Natural killer cell (primary cell): ENCODE data around the gene ALCAM. TPM values are rescaled to one million over a fixed set of nuclear protein-coding genes. Genes with fewer than 3 reads are reported as not detected.

ENCODE experiments used
- ATAC-seq, 3 donors: fragments of 150-1000 bp in 2 of 3; fragments of 200-7000 bp in 1 of 3; cut with Tn5 transposase; 1 replicate in 1 of 3; 2 replicates in 2 of 3; pipeline ENCODE4 v1.10.0; 2021; ENCODE audit warnings: mild to moderate bottlenecking in 2 of 3, moderate library complexity in 2 of 3
- DNase-seq, 2 donors: peaks; one replicate each; pipeline versions ENCODE4 v3.0.0 to v3.0.0-alpha.2; 2013 to 2021; ENCODE audit warnings: mixed read lengths in 1 of 2
- H3K27ac ChIP-seq: one replicate; pipeline ENCODE4 v1.5.1; 2013; ENCODE audit warnings: mild to moderate bottlenecking, low read length
- H3K27me3 ChIP-seq: one replicate; pipeline ENCODE4 v1.6.1; 2013; ENCODE audit warnings: low read length; ENCODE audit not compliant: control insufficient read depth, insufficient read depth
- H3K36me3 ChIP-seq: one replicate; pipeline ENCODE4 v1.6.1; 2013; ENCODE audit warnings: low read length; ENCODE audit not compliant: control insufficient read depth, insufficient read depth
- H3K4me1 ChIP-seq: one replicate; pipeline ENCODE4 v1.6.1; 2013; ENCODE audit warnings: low read length; ENCODE audit not compliant: control insufficient read depth, insufficient read depth
- H3K4me3 ChIP-seq: one replicate; pipeline ENCODE4 v1.5.1; 2013; ENCODE audit warnings: low read length
- H3K9me3 ChIP-seq: one replicate; pipeline ENCODE4 v1.6.1; 2013; ENCODE audit warnings: low read length; ENCODE audit not compliant: control insufficient read depth, insufficient read depth
- H3K27ac Mint-ChIP-seq, 2 donors: one replicate each; pipeline ENCODE4 v1.8.0; 2022; ENCODE audit warnings: mild to moderate bottlenecking in 2 of 2, mixed read lengths in 2 of 2, moderate library complexity in 1 of 2
- H3K27me3 Mint-ChIP-seq, 2 donors: one replicate each; pipeline ENCODE4 v1.8.0; 2022; ENCODE audit warnings: low read depth in 2 of 2, mixed read lengths in 2 of 2
- H3K36me3 Mint-ChIP-seq: one replicate; pipeline ENCODE4 v1.8.0; 2022; ENCODE audit warnings: mixed read lengths
- H3K4me1 Mint-ChIP-seq, 2 donors: one replicate each; pipeline ENCODE4 v1.8.0; 2022; ENCODE audit warnings: mixed read lengths in 2 of 2
- H3K4me3 Mint-ChIP-seq: one replicate; pipeline ENCODE4 v1.8.0; 2022; ENCODE audit warnings: mild to moderate bottlenecking, moderate library complexity, mixed read lengths
- H3K9me3 Mint-ChIP-seq, 2 donors: one replicate each; pipeline ENCODE4 v1.8.0; 2022; ENCODE audit warnings: mixed read lengths in 2 of 2
- WGBS: methylation state at CpG from one replicate; pipeline ENCODE4 v1.1.7; 2013; ENCODE audit warnings: missing lambda C conversion rate; ENCODE audit not compliant: insufficient coverage; 5-methylcytosine and 5-hydroxymethylcytosine counted together
- intact Hi-C: fragments of 100-400 bp; cut with micrococcal nuclease; formaldehyde crosslinking; loops from one replicate; pipeline ENCODE4 v1.14.2; 2022
- total RNA-seq, 4 donors: library from RNA; stranded (reverse); fragments of 120-200 nt in 1 of 4; gene quantifications; one replicate each; pipeline versions ENCODE4 v1.2.3 to v1.2.4, GENCODE V29; 2013 to 2022
- TF ChIP-seq, protein P1 (sequence below): fragments of 200-600 bp; IDR thresholded peaks from one replicate; pipeline ENCODE4 v1.8.0; 2022; ENCODE audit warnings: antibody characterized with exemption

The ALCAM gene
- total RNA-seq, 3 donors from 2014 or later (not counting 1 experiment from before 2014, with no cell fraction given): 1.5 to 3.0 (median 1.5) TPM

DNA sequence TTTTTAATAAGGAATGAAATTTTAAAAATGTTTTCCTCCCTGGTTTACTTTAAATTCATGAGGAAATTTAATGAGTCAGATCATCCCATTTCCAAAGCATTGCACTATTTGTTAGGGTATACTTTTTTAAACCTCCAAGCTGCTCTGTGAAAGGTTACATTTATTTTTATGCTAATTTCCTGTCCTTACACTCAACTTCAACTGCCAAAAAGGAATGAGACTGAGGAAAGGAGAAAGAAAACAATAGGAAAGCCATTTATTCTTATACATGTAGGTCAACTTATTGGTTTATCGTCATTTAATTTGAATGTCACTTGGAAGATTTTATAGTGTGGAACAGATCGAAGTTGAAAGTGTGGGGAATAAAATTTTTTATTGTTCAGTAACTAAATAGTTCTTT lies 104.1 kb downstream of the ALCAM start:
- ATAC-seq (no peak), DNase-seq (no peak)
- intact Hi-C loops: no loop called here
- Histone ChIP-seq H3K9me3 (no peaks in the 10 kb centered on the region), H3K27ac (no peak overlapping the region), H3K4me1 (no peaks in the 10 kb centered on the region), H3K36me3 (no peaks in the 10 kb centered on the region), H3K4me3 (no peak overlapping the region), H3K27me3 (no peaks in the 10 kb centered on the region)
- H3K27ac Mint-ChIP-seq: no peak overlapping the region
- peaks cover 0 to 2% of the 10 kb centered on the region in 2 donors for H3K9me3 Mint-ChIP-seq
- no peaks in the 10 kb centered on the region for H3K36me3 Mint-ChIP-seq
- 90% methylated on average over 2 of the region's 2 CpGs for WGBS
- H3K4me1 Mint-ChIP-seq: no peaks in the 10 kb centered on the region
- TF ChIP-seq, protein P1, sequence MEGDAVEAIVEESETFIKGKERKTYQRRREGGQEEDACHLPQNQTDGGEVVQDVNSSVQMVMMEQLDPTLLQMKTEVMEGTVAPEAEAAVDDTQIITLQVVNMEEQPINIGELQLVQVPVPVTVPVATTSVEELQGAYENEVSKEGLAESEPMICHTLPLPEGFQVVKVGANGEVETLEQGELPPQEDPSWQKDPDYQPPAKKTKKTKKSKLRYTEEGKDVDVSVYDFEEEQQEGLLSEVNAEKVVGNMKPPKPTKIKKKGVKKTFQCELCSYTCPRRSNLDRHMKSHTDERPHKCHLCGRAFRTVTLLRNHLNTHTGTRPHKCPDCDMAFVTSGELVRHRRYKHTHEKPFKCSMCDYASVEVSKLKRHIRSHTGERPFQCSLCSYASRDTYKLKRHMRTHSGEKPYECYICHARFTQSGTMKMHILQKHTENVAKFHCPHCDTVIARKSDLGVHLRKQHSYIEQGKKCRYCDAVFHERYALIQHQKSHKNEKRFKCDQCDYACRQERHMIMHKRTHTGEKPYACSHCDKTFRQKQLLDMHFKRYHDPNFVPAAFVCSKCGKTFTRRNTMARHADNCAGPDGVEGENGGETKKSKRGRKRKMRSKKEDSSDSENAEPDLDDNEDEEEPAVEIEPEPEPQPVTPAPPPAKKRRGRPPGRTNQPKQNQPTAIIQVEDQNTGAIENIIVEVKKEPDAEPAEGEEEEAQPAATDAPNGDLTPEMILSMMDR: no peak
- H3K4me3 Mint-ChIP-seq: no peak overlapping the region
- H3K27me3 Mint-ChIP-seq: no peaks in the 10 kb centered on the region

DNA sequence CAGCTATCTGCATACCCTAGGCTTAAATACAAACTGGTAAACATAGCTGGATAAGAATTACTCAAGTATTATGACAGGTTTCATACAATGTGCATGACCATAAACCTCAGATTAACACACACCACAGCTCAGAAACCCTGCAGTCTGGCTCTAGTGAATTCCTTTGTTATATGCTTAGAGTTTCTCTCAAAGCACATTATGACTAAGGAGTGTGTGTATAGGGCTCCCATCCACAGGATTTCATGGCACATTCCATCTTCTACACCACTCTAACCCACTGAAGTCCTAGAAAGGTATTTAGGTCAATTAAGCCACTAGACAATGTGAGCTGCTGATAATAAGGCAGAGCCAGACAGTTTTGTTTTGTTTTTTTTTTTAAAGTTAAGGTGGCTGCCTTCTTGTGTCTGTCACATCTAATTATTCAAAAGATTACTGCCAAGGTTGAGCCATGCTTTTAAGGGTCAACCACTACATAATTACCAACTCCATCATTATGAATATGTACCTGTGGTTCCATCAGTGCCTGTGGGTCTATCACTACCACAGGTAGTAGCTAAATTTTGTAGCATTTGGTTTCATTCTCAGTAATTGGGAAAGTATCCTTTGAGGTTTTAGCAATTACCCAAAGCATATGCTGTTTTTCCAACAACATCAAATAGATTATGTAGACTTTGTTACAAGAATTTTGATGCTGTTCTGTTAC lies 107.0 kb downstream of the ALCAM start:
- H3K36me3 Mint-ChIP-seq: peaks cover 6% of the 10 kb centered on the region
- DNase-seq (no peak), ATAC-seq (no peak)
- H3K27me3 Mint-ChIP-seq: no peaks in the 10 kb centered on the region
- no peaks in the 10 kb centered on the region for H3K9me3 ChIP-seq
- no peak overlapping the region for H3K4me3 Mint-ChIP-seq
- H3K9me3 Mint-ChIP-seq: peaks cover 7 to 11% of the 10 kb centered on the region in 2 donors
- no peaks in the 10 kb centered on the region for H3K27me3 ChIP-seq
- no peak overlapping the region for H3K27ac Mint-ChIP-seq
- no peaks in the 10 kb centered on the region for H3K4me1 ChIP-seq
- H3K27ac ChIP-seq: no peak overlapping the region
- no peak overlapping the region for H3K4me3 ChIP-seq
- intact Hi-C loops: no loop called here
- H3K4me1 Mint-ChIP-seq: no peaks in the 10 kb centered on the region
- no peaks in the 10 kb centered on the region for H3K36me3 ChIP-seq
- TF ChIP-seq, protein P1: no peak

DNA sequence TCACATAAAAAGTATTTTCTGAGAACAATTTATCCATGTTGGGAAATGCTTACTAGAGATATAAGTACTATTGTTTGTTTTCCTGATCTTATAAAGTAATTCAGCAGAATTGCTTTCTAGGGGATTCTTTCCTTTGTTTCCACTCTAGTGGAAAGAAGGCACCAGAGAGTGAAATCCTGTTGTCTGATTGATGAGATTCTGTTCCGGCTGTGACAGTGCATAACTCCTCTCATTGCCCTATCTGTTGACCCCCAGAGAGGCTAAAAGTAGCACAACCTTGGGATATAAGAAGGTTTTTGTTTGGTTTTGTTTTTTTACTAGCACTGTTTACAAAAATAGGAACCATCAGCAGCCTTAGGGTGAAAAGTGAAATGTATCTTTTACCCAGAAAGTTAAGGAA lies 114.1 kb downstream of the ALCAM start:
- TF ChIP-seq, protein P1: no peak
- Mint-ChIP-seq H3K4me3 (no peak overlapping the region), H3K27me3 (no peaks in the 10 kb centered on the region), H3K4me1 (no peaks in the 10 kb centered on the region), H3K36me3 (peaks cover 6% of the 10 kb centered on the region), H3K27ac (no peak overlapping the region), H3K9me3 (peaks cover 11% of the 10 kb centered on the region in 2 donors)
- Histone ChIP-seq H3K36me3 (no peaks in the 10 kb centered on the region), H3K27me3 (no peaks in the 10 kb centered on the region), H3K27ac (no peak overlapping the region), H3K9me3 (no peaks in the 10 kb centered on the region), H3K4me1 (no peaks in the 10 kb centered on the region), H3K4me3 (no peak overlapping the region)
- intact Hi-C loops: no loop called here
- ATAC-seq: no peak
- 88% methylated on average over 1 of the region's 1 CpG for whole genome bisulfite sequencing
- no peak for DNase-seq

DNA sequence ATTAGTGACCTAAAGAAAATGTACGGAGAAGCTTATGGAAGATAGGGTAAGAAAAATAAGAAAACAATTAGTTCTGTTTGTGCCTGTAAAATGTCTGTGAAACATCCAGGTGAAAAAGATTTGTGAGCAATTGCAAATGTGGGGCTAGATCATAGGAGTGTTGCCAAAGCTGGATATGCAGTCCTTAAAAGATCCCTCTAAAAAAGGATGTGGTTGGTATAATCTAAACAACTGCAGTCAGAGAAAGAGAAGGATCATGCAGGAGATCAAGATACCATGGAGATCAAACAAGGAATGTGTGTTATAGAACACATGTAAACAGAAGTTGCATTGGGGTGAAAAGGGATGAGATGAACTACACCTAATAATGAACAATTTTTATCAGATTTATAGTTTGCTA lies 116.8 kb downstream of the ALCAM start:
- TF ChIP-seq, protein P1: no peak
- H3K4me1 Mint-ChIP-seq: no peaks in the 10 kb centered on the region
- no peak for DNase-seq

More for the DNA sequence above, 116.8 kb downstream of the ALCAM start:
- Histone ChIP-seq H3K4me1 (no peaks in the 10 kb centered on the region), H3K27me3 (no peaks in the 10 kb centered on the region), H3K9me3 (peaks cover 4% of the 10 kb centered on the region), H3K4me3 (no peak overlapping the region), H3K27ac (no peak overlapping the region), H3K36me3 (no peaks in the 10 kb centered on the region)
- WGBS: 96% methylated on average over 1 of the region's 1 CpG
- Mint-ChIP-seq H3K36me3 (peaks cover under 1% of the 10 kb centered on the region), H3K4me3 (no peak overlapping the region), H3K9me3 (peaks cover 2 to 7% of the 10 kb centered on the region in 2 donors), H3K27ac (no peak overlapping the region), H3K27me3 (no peaks in the 10 kb centered on the region)
- intact Hi-C loops: no loop called here
- ATAC-seq: no peak
